HG03520 (cell line): ENCODE measurements around the gene NBPF1.
"Not testable (repeated sequence)": the region's sequence is repeated elsewhere in the genome, so short reads cannot be mapped to it uniquely, and the experiment has no call there.

Experiments used
- ATAC-seq: cut with Tn5 transposase; IDR thresholded peaks from one replicate; pipeline ENCODE4 v1.9.1; 2021; ENCODE audit warnings: mild to moderate bottlenecking, moderate library complexity; ENCODE audit not compliant: unreplicated experiment

The NBPF1 gene

GRCh38 chr1:16623812-16624719 is 10.7 kb upstream of the NBPF1 start:
- ATAC-seq = not testable (repeated sequence)

DNA sequence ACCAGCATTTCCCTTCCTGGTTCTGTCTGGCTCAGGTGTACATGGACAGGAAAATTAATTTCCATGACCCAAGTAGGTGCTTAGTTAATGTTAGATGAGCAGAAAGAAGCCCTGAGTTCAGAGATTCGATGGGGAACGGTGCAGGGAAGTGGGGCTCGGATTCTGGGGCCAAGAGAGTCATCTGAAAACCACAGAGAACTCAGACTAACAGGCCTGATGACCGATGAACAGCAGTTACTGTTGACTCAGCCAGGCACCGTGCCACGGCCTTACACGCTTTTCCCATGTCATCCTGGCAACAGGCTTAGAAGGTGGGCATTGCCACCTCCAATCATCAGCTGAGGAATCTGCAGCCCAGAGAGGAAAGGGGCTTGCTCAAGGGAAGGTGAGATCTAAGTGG is 10.0 kb upstream of the NBPF1 start:
- ATAC-seq = not testable (repeated sequence)

GRCh38 chr1:16621681-16622315 is 8.4 kb upstream of the NBPF1 start:
- ATAC-seq = not testable (repeated sequence)

GRCh38 chr1:16621300-16621658 is 7.9 kb upstream of the NBPF1 start:
- ATAC-seq = no peak

GRCh38 chr1:16619803-16620501 is 6.6 kb upstream of the NBPF1 start:
- ATAC-seq = not testable (repeated sequence)

- no peak for ATAC-seq
These were observed 5.4 kb upstream of the NBPF1 start for GRCh38 chr1:16618719-16619118.

DNA sequence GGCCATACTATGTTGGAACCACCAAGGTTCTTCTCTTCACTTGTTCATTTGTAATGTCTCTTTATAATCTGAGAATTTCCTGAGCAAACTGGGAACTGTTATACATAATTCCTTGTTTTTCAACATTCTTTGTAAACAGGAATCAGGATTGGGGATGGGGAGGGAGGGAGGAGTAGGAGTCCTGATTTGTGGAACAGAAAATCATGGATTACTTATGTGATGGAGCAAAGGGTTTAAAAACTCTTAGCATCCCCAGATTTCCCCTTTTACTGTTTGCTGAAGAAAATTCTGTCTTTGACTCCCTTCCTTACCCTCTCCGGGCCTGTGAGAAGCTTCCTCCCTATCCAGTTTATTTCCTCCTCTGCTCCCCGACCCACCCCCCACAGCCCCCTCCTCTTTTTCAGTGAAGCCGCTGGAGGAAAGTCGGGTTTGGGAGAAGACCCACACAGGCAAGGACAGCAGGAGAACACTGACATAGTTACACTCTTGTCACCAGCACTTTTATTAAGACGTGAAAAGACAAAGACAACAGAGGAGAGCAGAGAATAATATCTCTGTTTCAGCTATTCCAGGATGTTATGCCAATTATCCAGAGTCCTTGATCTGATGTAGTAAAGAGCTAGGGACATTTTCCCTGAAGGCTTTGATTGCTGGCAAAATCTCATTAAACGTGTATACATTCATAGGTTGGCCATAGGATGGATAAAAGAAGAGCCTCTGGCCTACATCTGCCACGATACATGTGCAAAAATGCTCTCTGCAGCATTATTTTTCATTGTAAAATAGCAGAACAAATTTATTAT is 4.6 kb upstream of the NBPF1 start:
- no peak for ATAC-seq

GRCh38 chr1:16617114-16617631 is 3.8 kb upstream of the NBPF1 start:
- ATAC-seq = no peak

DNA sequence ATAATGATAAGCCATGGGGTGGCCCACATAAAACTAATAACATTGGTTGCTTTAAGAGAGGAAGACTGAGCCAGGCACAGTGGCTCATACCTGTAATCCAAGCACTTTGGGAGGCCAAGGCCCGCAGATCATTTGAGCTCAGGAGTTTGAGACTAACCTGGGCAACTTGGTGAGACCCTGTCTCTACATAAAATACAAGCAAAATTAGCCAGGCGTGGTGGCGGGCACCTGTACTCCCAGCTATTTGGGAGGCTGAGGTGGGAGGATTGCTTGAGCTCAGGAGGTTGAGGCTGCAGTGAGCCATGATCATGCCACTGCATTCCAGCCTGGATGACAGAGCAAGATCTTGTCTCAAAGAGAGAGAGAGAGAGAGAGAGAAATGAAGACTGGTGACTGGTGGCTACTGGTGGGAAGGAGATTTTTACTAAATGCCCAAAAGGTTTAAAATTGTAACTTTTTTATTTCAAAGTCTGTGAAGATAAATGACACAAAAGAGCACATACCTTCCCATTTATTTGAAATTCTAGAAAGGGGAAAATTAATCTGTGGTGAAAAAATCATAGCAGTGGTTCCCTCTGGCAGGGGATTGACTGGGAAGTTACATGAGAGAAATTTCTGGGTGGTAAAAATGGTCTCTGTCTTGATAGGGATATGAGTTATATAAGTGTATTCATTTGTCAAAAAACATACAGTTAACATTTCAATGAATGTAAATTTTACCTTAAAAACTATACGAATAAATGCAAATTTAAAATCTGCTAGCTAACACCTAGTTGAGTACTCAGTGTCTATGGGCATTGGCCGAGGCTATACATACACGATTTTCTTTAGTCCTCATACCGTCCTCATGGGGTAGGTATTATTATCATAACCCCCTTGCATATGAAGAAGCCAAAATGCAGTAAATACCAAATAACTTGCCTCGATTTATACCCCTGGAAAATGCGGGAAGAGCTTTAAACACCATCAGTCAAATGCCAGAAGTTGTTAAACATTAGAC is 2.2 kb upstream of the NBPF1 start:
- ATAC-seq = no peak

DNA sequence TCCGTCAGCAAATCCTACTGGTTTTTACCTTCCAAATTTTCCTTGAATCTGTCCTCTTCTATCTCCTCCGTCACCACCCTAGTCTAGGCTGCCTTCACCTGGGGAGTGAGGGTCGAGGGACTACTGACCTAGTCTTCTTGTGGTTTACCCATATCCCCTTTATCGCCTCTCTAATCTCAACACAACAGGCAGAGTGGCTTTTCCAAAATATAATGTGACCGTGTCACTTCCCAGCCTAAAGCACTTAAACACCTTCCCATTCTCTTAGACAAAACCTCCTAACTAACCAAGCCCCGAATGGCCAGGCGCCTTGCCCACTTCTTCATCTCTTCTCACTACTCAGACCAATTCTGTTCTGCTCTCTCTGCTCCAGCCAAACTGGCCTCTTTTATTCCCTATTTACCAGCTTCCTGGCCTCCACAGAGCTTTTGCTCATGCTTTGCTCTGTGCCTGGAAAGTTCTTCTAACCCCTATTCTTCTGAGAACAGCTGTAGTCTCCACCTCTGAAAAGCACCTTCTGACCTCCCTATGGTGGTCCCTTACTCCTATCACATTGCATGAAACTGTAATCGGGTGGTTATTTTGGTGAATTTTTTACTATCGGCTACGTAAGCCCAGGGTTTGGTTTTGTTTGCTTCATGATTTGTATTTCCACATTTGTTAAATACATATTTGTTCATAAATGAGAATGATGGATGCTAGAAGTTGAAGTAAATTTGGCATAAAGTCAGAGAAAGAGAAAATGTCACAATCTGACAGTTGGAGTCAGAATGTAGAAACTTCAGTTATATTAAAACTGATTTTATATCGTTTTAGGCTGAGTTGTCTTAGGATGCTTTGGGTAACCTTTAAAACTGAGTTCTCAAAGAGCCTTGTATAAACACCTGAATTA is 1.2 kb upstream of the NBPF1 start:
- no peak for ATAC-seq

GRCh38 chr1:16612332-16613172 is 812 bp downstream of the NBPF1 start:
- ATAC-seq = no peak

DNA sequence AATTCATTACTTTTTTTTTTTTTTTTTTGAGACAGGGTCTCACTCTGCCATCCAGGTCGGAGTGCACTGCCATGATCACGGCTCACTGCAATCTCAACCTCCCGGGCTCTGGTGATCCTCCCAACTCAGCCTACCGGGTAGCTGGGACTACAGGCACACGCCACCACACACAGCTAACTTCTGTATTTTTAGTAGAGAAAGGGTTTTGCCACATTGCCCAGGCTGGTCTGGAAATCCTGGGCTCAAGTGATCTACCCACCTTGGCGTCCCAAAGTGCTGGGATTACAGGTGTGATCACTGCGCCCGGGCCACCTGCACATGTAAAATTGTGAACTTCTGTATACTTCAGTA is 1.4 kb downstream of the NBPF1 start:
- ATAC-seq = not testable (repeated sequence)

- ATAC-seq = not testable (repeated sequence)
These were observed 2.2 kb downstream of the NBPF1 start for GRCh38 chr1:16611164-16611563.

DNA sequence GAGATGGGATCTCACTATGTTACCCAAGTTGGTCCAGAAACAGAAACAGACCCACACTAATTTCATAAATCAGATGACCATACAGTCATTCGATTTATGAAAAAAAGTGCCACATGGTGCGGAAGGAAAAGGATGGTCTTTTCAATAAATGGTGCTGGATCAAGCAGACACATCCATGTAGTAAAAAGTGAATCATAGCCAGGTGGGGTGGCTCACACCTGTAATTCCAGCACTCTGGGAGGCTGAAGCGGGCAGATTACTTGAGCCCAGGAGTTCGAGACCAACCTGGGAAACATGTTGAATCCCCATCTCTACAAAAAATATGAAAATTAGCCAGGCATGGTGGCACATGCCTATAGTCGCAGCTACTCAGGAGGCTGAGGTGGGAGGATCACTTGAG is 2.8 kb downstream of the NBPF1 start:
- ATAC-seq = not testable (repeated sequence)

DNA sequence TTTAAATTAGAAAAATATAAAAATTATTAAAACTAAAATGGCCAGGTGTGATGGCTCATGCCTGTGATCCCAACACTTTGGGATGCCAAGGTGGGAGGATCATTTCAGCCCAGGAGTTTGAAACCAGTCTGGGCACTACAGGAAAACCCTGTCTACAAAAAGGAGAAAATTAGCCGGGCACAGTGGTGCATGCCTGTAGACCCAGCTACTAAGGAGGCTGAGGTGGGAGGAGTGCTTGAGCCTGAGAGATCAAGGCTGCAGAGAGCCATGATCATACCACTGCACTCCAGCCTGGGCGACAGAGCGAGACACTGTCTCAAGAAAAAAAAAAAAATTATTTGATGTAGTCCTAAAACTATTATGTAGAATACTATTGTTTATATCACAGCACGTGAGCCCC is 3.6 kb downstream of the NBPF1 start:
- not testable (repeated sequence) for ATAC-seq

GRCh38 chr1:16608838-16609560 is 4.4 kb downstream of the NBPF1 start:
- ATAC-seq = no peak
